Measurements from ENCODE around the gene PRMT9. TPM values are rescaled to one million over a fixed set of nuclear protein-coding genes. Genes with fewer than 3 reads are reported as not detected.

Gene PRMT9
- total and polyA plus RNA-seq, 9 of the 15 experiments (the other 6 are each of a cell fraction or from before 2014, with no cell fraction given): 3.5 to 15.6 (median 7.2) TPM

GRCh38 chr4:147643616-147644015, 40.3 kb downstream of the PRMT9 start:
- Histone ChIP-seq H3K27ac (ENCODE audit: extremely low read depth, low read depth, low read length) (no peak overlapping the region), H3K4me2 (ENCODE audit: insufficient read depth, low read length) (no peak overlapping the region), H3K36me3 (ENCODE audit: control insufficient read depth, insufficient read depth, low read length) (peaks cover 17% of the 10 kb centered on the region; the same call in 2 of the 3 replicates), H3K79me2 (ENCODE audit: control insufficient read depth, insufficient read depth, low read length) (peaks cover 15% of the 10 kb centered on the region), H4K20me1 (replicated peaks; ENCODE audit: control insufficient read depth, insufficient read depth, low read length) (no peaks in the 10 kb centered on the region), H2AFZ (ENCODE audit: low read depth, low read length) (no peak overlapping the region), H3K9me3 (replicated peaks; ENCODE audit: control insufficient read depth, insufficient read depth, low read depth, low read length) (no peaks in the 10 kb centered on the region), H3K9ac (ENCODE audit: insufficient read depth in 1 of 2, low read depth in 2 of 2, low read length in 2 of 2) (no peak overlapping the region), H3K27me3 (ENCODE audit: control insufficient read depth in 2 of 2, insufficient read depth in 2 of 2, low read length in 2 of 2) (no peaks in the 10 kb centered on the region), H3K4me1 (replicated peaks in 1 of 2; ENCODE audit: control insufficient read depth in 2 of 2, insufficient read depth in 2 of 2, low read length in 2 of 2) (no peaks in the 10 kb centered on the region), H3K4me3 (no peak overlapping the region), H3K9me1 (ENCODE audit: control insufficient read depth, insufficient read depth, low read length) (no peaks in the 10 kb centered on the region)
- POLR2A ChIA-PET: no interaction called here
- ATAC-seq (no peak), DNase-seq (ENCODE audit: extremely low read depth in 1 of 4, low spot score in 3 of 4) (no peak), FAIRE-seq (no peak)
- intact Hi-C loops (cut with micrococcal nuclease): no loop called here
- no TSS peak for BruUV-seq (replicated peaks)
- 90% methylated on average over 1 of the region's 1 CpG for WGBS (ENCODE audit: insufficient coverage, low coverage, missing lambda C conversion rate)
- in situ Hi-C loops (cut with MboI): no loop called here
- TF ChIP-seq ZNF232 (CRISPR knock-in tag; IDR thresholded peaks at IDR 0.05) (no peak), ZNF324 (CRISPR knock-in tag; IDR thresholded peaks at IDR 0.05) (no peak), SPI1 (IDR thresholded peaks at IDR 0.05; ENCODE audit: borderline replicate concordance, low read depth, low read length) (no peak), NRF1 (conservative IDR thresholded peaks at IDR 0.05 in 1 of 2, IDR thresholded peaks at IDR 0.05 in 1 of 2) (no peak), ZNF212 (CRISPR knock-in tag; IDR thresholded peaks at IDR 0.05) (no peak), POLR2G (IDR thresholded peaks at IDR 0.05; ENCODE audit: low read depth, low read length) (no peak), PCBP1 (IDR thresholded peaks at IDR 0.05; ENCODE audit: low read depth, low read length, poor library complexity, severe bottlenecking) (no peak), PHB (CRISPR knock-in tag; IDR thresholded peaks at IDR 0.05) (no peak), EWSR1 (IDR thresholded peaks at IDR 0.05; ENCODE audit: borderline replicate concordance, low read depth, partially characterized antibody) (no peak)
- TF ChIP-seq, protein P1, sequence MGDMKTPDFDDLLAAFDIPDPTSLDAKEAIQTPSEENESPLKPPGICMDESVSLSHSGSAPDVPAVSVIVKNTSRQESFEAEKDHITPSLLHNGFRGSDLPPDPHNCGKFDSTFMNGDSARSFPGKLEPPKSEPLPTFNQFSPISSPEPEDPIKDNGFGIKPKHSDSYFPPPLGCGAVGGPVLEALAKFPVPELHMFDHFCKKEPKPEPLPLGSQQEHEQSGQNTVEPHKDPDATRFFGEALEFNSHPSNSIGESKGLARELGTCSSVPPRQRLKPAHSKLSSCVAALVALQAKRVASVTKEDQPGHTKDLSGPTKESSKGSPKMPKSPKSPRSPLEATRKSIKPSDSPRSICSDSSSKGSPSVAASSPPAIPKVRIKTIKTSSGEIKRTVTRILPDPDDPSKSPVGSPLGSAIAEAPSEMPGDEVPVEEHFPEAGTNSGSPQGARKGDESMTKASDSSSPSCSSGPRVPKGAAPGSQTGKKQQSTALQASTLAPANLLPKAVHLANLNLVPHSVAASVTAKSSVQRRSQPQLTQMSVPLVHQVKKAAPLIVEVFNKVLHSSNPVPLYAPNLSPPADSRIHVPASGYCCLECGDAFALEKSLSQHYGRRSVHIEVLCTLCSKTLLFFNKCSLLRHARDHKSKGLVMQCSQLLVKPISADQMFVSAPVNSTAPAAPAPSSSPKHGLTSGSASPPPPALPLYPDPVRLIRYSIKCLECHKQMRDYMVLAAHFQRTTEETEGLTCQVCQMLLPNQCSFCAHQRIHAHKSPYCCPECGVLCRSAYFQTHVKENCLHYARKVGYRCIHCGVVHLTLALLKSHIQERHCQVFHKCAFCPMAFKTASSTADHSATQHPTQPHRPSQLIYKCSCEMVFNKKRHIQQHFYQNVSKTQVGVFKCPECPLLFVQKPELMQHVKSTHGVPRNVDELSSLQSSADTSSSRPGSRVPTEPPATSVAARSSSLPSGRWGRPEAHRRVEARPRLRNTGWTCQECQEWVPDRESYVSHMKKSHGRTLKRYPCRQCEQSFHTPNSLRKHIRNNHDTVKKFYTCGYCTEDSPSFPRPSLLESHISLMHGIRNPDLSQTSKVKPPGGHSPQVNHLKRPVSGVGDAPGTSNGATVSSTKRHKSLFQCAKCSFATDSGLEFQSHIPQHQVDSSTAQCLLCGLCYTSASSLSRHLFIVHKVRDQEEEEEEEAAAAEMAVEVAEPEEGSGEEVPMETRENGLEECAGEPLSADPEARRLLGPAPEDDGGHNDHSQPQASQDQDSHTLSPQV (IDR thresholded peaks at IDR 0.05): no peak
- TF ChIP-seq, protein P2, sequence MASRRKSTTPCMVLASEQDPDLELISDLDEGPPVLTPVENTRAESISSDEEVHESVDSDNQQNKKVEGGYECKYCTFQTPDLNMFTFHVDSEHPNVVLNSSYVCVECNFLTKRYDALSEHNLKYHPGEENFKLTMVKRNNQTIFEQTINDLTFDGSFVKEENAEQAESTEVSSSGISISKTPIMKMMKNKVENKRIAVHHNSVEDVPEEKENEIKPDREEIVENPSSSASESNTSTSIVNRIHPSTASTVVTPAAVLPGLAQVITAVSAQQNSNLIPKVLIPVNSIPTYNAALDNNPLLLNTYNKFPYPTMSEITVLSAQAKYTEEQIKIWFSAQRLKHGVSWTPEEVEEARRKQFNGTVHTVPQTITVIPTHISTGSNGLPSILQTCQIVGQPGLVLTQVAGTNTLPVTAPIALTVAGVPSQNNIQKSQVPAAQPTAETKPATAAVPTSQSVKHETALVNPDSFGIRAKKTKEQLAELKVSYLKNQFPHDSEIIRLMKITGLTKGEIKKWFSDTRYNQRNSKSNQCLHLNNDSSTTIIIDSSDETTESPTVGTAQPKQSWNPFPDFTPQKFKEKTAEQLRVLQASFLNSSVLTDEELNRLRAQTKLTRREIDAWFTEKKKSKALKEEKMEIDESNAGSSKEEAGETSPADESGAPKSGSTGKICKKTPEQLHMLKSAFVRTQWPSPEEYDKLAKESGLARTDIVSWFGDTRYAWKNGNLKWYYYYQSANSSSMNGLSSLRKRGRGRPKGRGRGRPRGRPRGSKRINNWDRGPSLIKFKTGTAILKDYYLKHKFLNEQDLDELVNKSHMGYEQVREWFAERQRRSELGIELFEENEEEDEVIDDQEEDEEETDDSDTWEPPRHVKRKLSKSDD (conservative IDR thresholded peaks at IDR 0.05; ENCODE audit: low read length): no peak
- CTCF ChIA-PET (ENCODE audit: low intra/inter-chr PET ratio): no interaction called here

Data from K562 (cell line).